Keratinocyte (primary cell): Measurements from ENCODE around the gene USP53. TPM values are rescaled to one million over a fixed set of nuclear protein-coding genes. Genes with fewer than 3 reads are reported as not detected.
A peak's percentile ranks its signal among the peaks of the same experiment; 100 is the strongest.

Experiments
- DNase-seq: peaks from one replicate; pipeline ENCODE4 v3.0.0-alpha.2; 2011; ENCODE audit warnings: low read depth, missing footprints, low spot score
- FAIRE-seq: peaks from 2 replicates; lab custom pipeline; 2011; peaks lifted over from hg19 to GRCh38; lab: Jason Lieb, UNC
- H2AFZ ChIP-seq: 2 replicates; pipeline ENCODE4 v1.6.0; 2012; ENCODE audit warnings: low read length, control low read depth, inconsistent platforms; ENCODE audit not compliant: control insufficient read depth
- H3K27ac ChIP-seq: 2 replicates; pipeline ENCODE4 v1.5.1; 2011; ENCODE audit warnings: low read length; ENCODE audit not compliant: control insufficient read depth, insufficient read depth
- H3K27me3 ChIP-seq: 3 replicates; pipeline ENCODE4 v1.6.0; 2011; ENCODE audit warnings: low read length; ENCODE audit not compliant: control insufficient read depth, insufficient read depth; ENCODE audit errors: extremely low read depth
- H3K36me3 ChIP-seq, 2 experiments: 2 replicates in 1 of 2; 3 replicates in 1 of 2; pipeline ENCODE4 v1.5.1; 2011; ENCODE audit warnings: low read length in 2 of 2, mild to moderate bottlenecking in 1 of 2; ENCODE audit not compliant: control insufficient read depth in 2 of 2, insufficient read depth in 2 of 2; ENCODE audit errors: extremely low read depth in 1 of 2
- H3K4me1 ChIP-seq: 3 replicates; pipeline ENCODE4 v1.5.1; 2011; ENCODE audit warnings: low read length; ENCODE audit not compliant: control insufficient read depth, insufficient read depth; ENCODE audit errors: extremely low read depth
- H3K4me2 ChIP-seq: 3 replicates; pipeline ENCODE4 v1.6.0; 2011; ENCODE audit warnings: low read depth, low read length; ENCODE audit not compliant: control insufficient read depth, insufficient read depth; ENCODE audit errors: extremely low read depth
- H3K4me3 ChIP-seq, 3 experiments: fragments of 200-600 bp in 1 of 3; sonication (generic) in 1 of 3; 2 replicates in 2 of 3; 3 replicates in 1 of 3; pipeline ENCODE4 v1.5.1; 2011 to 2016; ENCODE audit warnings: low read length in 3 of 3, mild to moderate bottlenecking in 3 of 3, control low read depth in 2 of 3, inconsistent platforms in 1 of 3, low read depth in 1 of 3, mixed read lengths in 1 of 3, mixed run types in 1 of 3, moderate library complexity in 1 of 3; ENCODE audit not compliant: control insufficient read depth in 2 of 3, insufficient read depth in 2 of 3; ENCODE audit errors: extremely low read depth in 1 of 3
- H3K79me2 ChIP-seq: 2 replicates; pipeline ENCODE4 v1.6.0; 2012; ENCODE audit warnings: low read length; ENCODE audit not compliant: control insufficient read depth, insufficient read depth
- H3K9ac ChIP-seq: 3 replicates; pipeline ENCODE4 v1.6.0; 2011; ENCODE audit warnings: low read length; ENCODE audit not compliant: control insufficient read depth, insufficient read depth; ENCODE audit errors: extremely low read depth
- H3K9me1 ChIP-seq: 3 replicates; pipeline ENCODE4 v1.6.0; 2011; ENCODE audit warnings: low read length; ENCODE audit not compliant: control insufficient read depth, insufficient read depth; ENCODE audit errors: extremely low read depth
- H3K9me3 ChIP-seq: 2 replicates; pipeline ENCODE4 v1.5.1; 2012; ENCODE audit warnings: low read depth, low read length; ENCODE audit not compliant: control insufficient read depth
- H4K20me1 ChIP-seq: 3 replicates; pipeline ENCODE4 v1.6.0; 2011; ENCODE audit warnings: low read length; ENCODE audit not compliant: control insufficient read depth, insufficient read depth; ENCODE audit errors: extremely low read depth
- CTCF ChIP-seq, 3 experiments: IDR thresholded peaks in 1 of 3; conservative IDR thresholded peaks in 1 of 3; optimal IDR thresholded peaks in 1 of 3; 2 replicates in 2 of 3; 3 replicates in 1 of 3; pipeline versions ENCODE3 to v1.5.1; 2011; ENCODE audit warnings: low read length in 3 of 3, mild to moderate bottlenecking in 3 of 3, moderate library complexity in 2 of 3, control low read depth in 1 of 3, inconsistent platforms in 1 of 3; ENCODE audit not compliant: insufficient read depth in 2 of 3; ENCODE audit errors: extremely low read depth in 1 of 3
- EZH2 ChIP-seq: IDR thresholded peaks from one replicate; pipeline ENCODE4 v1.6.1; 2012; ENCODE audit warnings: inconsistent platforms, mild to moderate bottlenecking, low read length, moderate library complexity
- dilution Hi-C: fragments of 300-500 bp; cut with MboI; formaldehyde crosslinking; loops from one replicate; pipeline ENCODE4 v1.7.0; 2020; ENCODE audit warnings: low sequenced_read_pairs; ENCODE audit not compliant: extremely low pct_ligation_motif_present
- polyA plus RNA-seq, 5 experiments: library from polyadenylated mRNA; depleted of rRNA in 3 of 5; stranded (reverse) in 3 of 5; stranded (forward) in 1 of 5; unstranded in 1 of 5; fragments of >200 nt; gene quantifications; 1 replicate in 1 of 5; 2 replicates in 3 of 5; 3 replicates in 1 of 5; pipeline versions ENCODE4 v1.2.1 to v1.2.3, GENCODE V29; 2011 to 2012; ENCODE audit warnings: missing spikeins in 2 of 5, low read depth in 1 of 5, low replicate concordance in 1 of 5

Gene USP53
- polyA plus RNA-seq, 1 donor (not counting 4 experiments of a cell fraction or from before 2014, with no cell fraction given), result 29.0 TPM

GRCh38 chr4:119314356-119314755 lies 101.8 kb downstream of the USP53 start:
- H3K4me3 ChIP-seq, result no peak overlapping the region
- H2AFZ ChIP-seq, result no peak overlapping the region
- FAIRE-seq, result peak; percentile 74
- TF ChIP-seq CTCF (optimal IDR thresholded peaks at IDR 0.05 in 1 of 3, IDR thresholded peaks at IDR 0.05 in 1 of 3, conservative IDR thresholded peaks at IDR 0.05 in 1 of 3; ENCODE audit: extremely low read depth in 1 of 3, insufficient read depth in 2 of 3, low read length in 3 of 3) (peak; percentile 42 to 61 (median 57)), EZH2 (no peak)
- no peaks in the 10 kb centered on the region for H3K9me1 ChIP-seq
- H3K27me3 ChIP-seq, result no peaks in the 10 kb centered on the region
- no peak overlapping the region for H3K4me2 ChIP-seq
- no peaks in the 10 kb centered on the region for H3K79me2 ChIP-seq
- no peaks in the 10 kb centered on the region for H3K4me1 ChIP-seq
- H4K20me1 ChIP-seq, result no peaks in the 10 kb centered on the region
- H3K36me3 ChIP-seq, result no peaks in the 10 kb centered on the region
- no peak overlapping the region for H3K27ac ChIP-seq
- H3K9ac ChIP-seq, result no peak overlapping the region
- no peak for DNase-seq
- H3K9me3 ChIP-seq, result no peaks in the 10 kb centered on the region
- dilution Hi-C loops, result no loop called here

GRCh38 chr4:119315036-119315435 lies 102.5 kb downstream of the USP53 start:
- no peak overlapping the region for H3K27ac ChIP-seq
- no peaks in the 10 kb centered on the region for H3K4me1 ChIP-seq
- DNase-seq (no peak), FAIRE-seq (no peak)
- TF ChIP-seq EZH2 (no peak), CTCF (optimal IDR thresholded peaks at IDR 0.05 in 1 of 3, IDR thresholded peaks at IDR 0.05 in 1 of 3, conservative IDR thresholded peaks at IDR 0.05 in 1 of 3; ENCODE audit: extremely low read depth in 1 of 3, insufficient read depth in 2 of 3, low read length in 3 of 3) (no peak)
- H3K27me3 ChIP-seq, result no peaks in the 10 kb centered on the region
- dilution Hi-C loops, result no loop called here
- H3K4me3 ChIP-seq, result no peak overlapping the region
- H3K9me1 ChIP-seq, result no peaks in the 10 kb centered on the region
- no peaks in the 10 kb centered on the region for H3K9me3 ChIP-seq
- H2AFZ ChIP-seq, result no peak overlapping the region
- H3K4me2 ChIP-seq, result no peak overlapping the region
- no peaks in the 10 kb centered on the region for H3K79me2 ChIP-seq
- H3K36me3 ChIP-seq, result no peaks in the 10 kb centered on the region
- no peaks in the 10 kb centered on the region for H4K20me1 ChIP-seq
- no peak overlapping the region for H3K9ac ChIP-seq
